GM12878 (cell line): Measurements from ENCODE around the gene SHLD1.

Experiments
- HCFC1 ChIP-seq: fragments of 150-350 bp; IDR thresholded peaks from 2 replicates; pipeline ENCODE4 v1.6.1; 2014; ENCODE audit warnings: low read length
- MXI1 ChIP-seq: fragments of 150-350 bp; IDR thresholded peaks from 2 replicates; pipeline ENCODE4 v1.6.1; 2011; ENCODE audit warnings: low read depth, mild to moderate bottlenecking, inconsistent platforms, low read length, improper control_type of control experiment
- SMARCA5 ChIP-seq: fragments of 450-650 bp; IDR thresholded peaks from 2 replicates; pipeline ENCODE4 v1.6.1; 2017; ENCODE audit warnings: mild to moderate bottlenecking
- SUZ12 ChIP-seq: fragments of 200-600 bp; sonication (generic); IDR thresholded peaks from one replicate; pipeline ENCODE4 v1.6.1; 2018; ENCODE audit warnings: antibody characterized with exemption, mild to moderate bottlenecking; ENCODE audit not compliant: unreplicated experiment
- TF ChIP-seq, protein P1 (sequence below), 3 experiments: IDR thresholded peaks in 2 of 3; conservative IDR thresholded peaks in 1 of 3; 2 replicates each; pipeline ENCODE4 v1.5.1; 2011; ENCODE audit warnings: low read depth in 3 of 3, low read length in 3 of 3, mild to moderate bottlenecking in 3 of 3, control low read depth in 2 of 3, moderate library complexity in 2 of 3, inconsistent platforms in 1 of 3, mixed read lengths in 1 of 3; ENCODE audit not compliant: control insufficient read depth in 2 of 3, insufficient read depth in 1 of 3; ENCODE audit errors: extremely low read depth in 1 of 3

DNA sequence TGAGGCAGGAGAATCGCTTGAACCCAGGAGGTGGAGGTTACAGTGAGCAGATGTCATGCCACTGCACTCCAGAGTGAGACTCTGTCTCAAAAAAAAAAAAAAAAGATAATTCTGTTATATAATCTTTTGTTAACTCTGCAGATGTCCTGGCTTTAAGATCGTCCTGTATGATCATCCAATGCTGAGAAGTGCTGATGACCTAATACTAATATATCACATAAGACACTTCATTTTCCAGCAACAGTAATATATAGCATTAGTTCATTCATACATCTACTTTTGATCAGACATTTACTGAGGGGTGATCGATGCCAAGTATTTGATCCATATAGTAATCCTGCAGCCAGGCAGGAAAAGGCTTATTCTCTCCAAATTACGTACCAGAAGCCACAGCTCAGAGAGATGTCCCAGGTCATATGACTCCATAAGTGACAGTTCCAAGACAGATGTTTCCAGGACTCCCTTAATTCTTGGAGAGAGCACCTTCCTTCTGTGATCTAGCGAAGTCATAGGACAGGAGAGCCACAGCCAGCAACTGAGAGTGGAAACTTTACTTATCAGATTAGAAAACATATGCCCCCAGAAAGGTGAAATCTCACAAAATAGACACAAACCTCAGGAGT is 60.7 kb downstream of the SHLD1 start:
- TF ChIP-seq, protein P1, sequence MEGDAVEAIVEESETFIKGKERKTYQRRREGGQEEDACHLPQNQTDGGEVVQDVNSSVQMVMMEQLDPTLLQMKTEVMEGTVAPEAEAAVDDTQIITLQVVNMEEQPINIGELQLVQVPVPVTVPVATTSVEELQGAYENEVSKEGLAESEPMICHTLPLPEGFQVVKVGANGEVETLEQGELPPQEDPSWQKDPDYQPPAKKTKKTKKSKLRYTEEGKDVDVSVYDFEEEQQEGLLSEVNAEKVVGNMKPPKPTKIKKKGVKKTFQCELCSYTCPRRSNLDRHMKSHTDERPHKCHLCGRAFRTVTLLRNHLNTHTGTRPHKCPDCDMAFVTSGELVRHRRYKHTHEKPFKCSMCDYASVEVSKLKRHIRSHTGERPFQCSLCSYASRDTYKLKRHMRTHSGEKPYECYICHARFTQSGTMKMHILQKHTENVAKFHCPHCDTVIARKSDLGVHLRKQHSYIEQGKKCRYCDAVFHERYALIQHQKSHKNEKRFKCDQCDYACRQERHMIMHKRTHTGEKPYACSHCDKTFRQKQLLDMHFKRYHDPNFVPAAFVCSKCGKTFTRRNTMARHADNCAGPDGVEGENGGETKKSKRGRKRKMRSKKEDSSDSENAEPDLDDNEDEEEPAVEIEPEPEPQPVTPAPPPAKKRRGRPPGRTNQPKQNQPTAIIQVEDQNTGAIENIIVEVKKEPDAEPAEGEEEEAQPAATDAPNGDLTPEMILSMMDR (IDR thresholded peaks at IDR 0.05 in 2 of 3, conservative IDR thresholded peaks at IDR 0.05 in 1 of 3; ENCODE audit: control insufficient read depth in 2 of 3, extremely low read depth in 1 of 3, insufficient read depth in 1 of 3, low read depth in 3 of 3, low read length in 3 of 3), result no peak
- TF ChIP-seq SUZ12 (no peak), MXI1 (no peak), SMARCA5 (no peak), HCFC1 (no peak)
